22Rv1 (cell line): Measurements from ENCODE around the gene CDK14.

Source experiments
- ZFX ChIP-seq: fragments of 450-650 bp; IDR thresholded peaks from 2 replicates; pipeline ENCODE4 v1.6.1; 2017; ENCODE audit warnings: antibody characterized with exemption, borderline replicate concordance
- TF ChIP-seq, protein P1 (sequence below): fragments of 450-650 bp; IDR thresholded peaks from 2 replicates; pipeline ENCODE4 v1.5.1; 2017; ENCODE audit warnings: mild to moderate bottlenecking

DNA sequence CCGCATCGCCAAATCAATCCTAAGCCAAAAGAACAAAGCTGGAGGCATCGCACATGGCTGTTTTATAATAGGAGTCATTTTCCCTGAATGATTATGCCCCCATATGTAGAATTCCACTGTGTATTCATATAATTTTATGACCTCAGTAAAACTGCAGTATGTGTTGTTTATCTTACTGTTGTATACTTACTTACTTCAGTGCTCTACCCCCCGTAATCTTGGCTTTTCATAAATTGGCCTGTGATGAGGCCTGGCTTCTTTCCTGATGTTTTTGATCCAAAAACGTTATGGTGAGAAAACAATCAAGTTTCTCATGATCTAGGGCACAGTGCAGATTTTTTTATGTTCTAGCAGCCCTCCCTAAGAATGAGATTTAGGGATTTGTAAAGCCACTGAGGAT lies 361.8 kb downstream of the CDK14 start:
- no peak for TF ChIP-seq ZFX
- TF ChIP-seq, protein P1, sequence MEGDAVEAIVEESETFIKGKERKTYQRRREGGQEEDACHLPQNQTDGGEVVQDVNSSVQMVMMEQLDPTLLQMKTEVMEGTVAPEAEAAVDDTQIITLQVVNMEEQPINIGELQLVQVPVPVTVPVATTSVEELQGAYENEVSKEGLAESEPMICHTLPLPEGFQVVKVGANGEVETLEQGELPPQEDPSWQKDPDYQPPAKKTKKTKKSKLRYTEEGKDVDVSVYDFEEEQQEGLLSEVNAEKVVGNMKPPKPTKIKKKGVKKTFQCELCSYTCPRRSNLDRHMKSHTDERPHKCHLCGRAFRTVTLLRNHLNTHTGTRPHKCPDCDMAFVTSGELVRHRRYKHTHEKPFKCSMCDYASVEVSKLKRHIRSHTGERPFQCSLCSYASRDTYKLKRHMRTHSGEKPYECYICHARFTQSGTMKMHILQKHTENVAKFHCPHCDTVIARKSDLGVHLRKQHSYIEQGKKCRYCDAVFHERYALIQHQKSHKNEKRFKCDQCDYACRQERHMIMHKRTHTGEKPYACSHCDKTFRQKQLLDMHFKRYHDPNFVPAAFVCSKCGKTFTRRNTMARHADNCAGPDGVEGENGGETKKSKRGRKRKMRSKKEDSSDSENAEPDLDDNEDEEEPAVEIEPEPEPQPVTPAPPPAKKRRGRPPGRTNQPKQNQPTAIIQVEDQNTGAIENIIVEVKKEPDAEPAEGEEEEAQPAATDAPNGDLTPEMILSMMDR, result no peak
